Peyer's patch (tissue), 4 donors: ENCODE data around the gene ITSN2. TPM values are rescaled to one million over a fixed set of nuclear protein-coding genes. Genes with fewer than 3 reads are reported as not detected.
A peak's percentile ranks its signal among the peaks of the same experiment; 100 is the strongest.

Source experiments
- DNase-seq, 3 donors: peaks; one replicate each; pipeline ENCODE4 v3.0.0-alpha.2; 2017 to 2019
- H3K27ac ChIP-seq, 4 donors: fragments of 200-600 bp; sonication (generic); one replicate each; pipeline ENCODE4 v1.5.1; 2016 to 2019
- H3K27me3 ChIP-seq, 2 donors: fragments of 200-600 bp; sonication (generic); one replicate each; pipeline ENCODE4 v1.5.1; 2019
- H3K36me3 ChIP-seq, 3 donors: fragments of 200-600 bp; sonication (generic); one replicate each; pipeline ENCODE4 v1.5.1; 2016 to 2019
- H3K4me1 ChIP-seq, 4 donors: fragments of 200-600 bp; sonication (generic); one replicate each; pipeline ENCODE4 v1.5.1; 2016 to 2019
- H3K4me3 ChIP-seq, 4 donors: fragments of 200-600 bp; sonication (generic); 1 replicate in 3 of 4; 2 replicates in 1 of 4; pipeline ENCODE4 v1.5.1; 2016 to 2019; ENCODE audit warnings: mild to moderate bottlenecking in 1 of 4
- H3K9me3 ChIP-seq, 4 donors: fragments of 200-600 bp; sonication (generic); one replicate each; pipeline ENCODE4 v1.5.1; 2016 to 2019; ENCODE audit warnings: mild to moderate bottlenecking in 1 of 4
- POLR2A ChIP-seq, 2 donors: fragments of 450-650 bp; IDR thresholded peaks; one replicate each; pipeline ENCODE4 v1.5.1; 2017; ENCODE audit warnings: antibody characterized with exemption in 2 of 2, mild to moderate bottlenecking in 2 of 2, moderate library complexity in 2 of 2
- total RNA-seq, 4 donors: library from RNA; depleted of rRNA; stranded (reverse); fragments of >200 nt; gene quantifications; one replicate each; pipeline ENCODE4 v1.1.0, GENCODE V29; 2016
- TF ChIP-seq, protein P1 (sequence below), 6 experiments: fragments of 450-650 bp in 4 of 6; fragments of 200-600 bp in 2 of 6; sonication (generic) in 1 of 6; IDR thresholded peaks; one replicate each; pipeline ENCODE4 v1.5.1; 2017 to 2019; ENCODE audit warnings: antibody characterized with exemption in 6 of 6, mild to moderate bottlenecking in 3 of 6, moderate library complexity in 1 of 6

The ITSN2 gene
- total RNA-seq, 4 donors from 2014 or later = 35.6 to 112 (median 46.4) TPM

DNA sequence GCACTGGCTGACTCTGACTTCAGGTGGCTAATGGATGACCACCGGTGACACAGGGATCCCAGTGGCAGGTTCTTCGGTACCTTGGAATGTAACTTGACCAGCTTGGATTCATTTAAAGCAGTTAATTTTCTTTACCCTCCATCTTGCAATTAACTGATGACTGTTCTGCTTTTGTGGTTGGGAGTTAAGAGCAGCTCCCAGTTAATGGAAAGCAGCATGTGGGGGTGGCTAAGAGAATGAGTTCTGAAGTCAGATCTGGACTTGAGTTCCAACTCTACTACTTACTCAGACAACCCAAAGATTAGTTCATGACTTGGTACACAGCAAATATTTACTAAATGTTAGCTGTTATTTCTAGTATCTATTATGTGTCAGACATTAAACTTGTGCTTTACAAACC is 127.0 kb downstream of the ITSN2 start:
- TF ChIP-seq, protein P1, sequence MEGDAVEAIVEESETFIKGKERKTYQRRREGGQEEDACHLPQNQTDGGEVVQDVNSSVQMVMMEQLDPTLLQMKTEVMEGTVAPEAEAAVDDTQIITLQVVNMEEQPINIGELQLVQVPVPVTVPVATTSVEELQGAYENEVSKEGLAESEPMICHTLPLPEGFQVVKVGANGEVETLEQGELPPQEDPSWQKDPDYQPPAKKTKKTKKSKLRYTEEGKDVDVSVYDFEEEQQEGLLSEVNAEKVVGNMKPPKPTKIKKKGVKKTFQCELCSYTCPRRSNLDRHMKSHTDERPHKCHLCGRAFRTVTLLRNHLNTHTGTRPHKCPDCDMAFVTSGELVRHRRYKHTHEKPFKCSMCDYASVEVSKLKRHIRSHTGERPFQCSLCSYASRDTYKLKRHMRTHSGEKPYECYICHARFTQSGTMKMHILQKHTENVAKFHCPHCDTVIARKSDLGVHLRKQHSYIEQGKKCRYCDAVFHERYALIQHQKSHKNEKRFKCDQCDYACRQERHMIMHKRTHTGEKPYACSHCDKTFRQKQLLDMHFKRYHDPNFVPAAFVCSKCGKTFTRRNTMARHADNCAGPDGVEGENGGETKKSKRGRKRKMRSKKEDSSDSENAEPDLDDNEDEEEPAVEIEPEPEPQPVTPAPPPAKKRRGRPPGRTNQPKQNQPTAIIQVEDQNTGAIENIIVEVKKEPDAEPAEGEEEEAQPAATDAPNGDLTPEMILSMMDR (IDR thresholded peaks at IDR 0.05) = no peak
- TF ChIP-seq POLR2A (IDR thresholded peaks at IDR 0.05) = no peak
- Histone ChIP-seq H3K4me1 (no peaks in the 10 kb centered on the region), H3K36me3 (no peaks in the 10 kb centered on the region), H3K9me3 (no peaks in the 10 kb centered on the region), H3K27me3 (no peaks in the 10 kb centered on the region), H3K27ac (no peak overlapping the region), H3K4me3 (no peak overlapping the region)
- no peak for DNase-seq

DNA sequence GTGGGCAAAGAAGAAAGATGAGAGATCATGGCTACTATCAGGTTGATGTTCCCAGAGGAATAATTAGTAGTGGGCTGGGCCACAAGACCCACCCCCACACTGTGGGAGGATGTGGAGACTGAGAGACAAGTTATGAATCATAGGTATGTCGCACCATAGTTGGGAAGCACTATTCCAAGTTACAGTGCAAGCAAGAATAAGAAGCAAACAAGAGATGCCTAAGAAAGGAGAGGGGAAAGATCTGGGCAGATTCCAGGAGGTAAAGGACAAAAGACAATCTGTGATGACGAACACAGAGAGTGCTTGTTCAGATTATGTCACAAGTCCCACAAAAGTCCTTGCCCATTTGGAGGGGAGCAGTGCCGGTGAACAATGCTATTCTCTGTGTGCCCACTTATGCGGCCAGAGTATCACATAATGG is 128.9 kb downstream of the ITSN2 start:
- DNase-seq = no peak
- H3K27me3 ChIP-seq = no peaks in the 10 kb centered on the region
- TF ChIP-seq POLR2A (IDR thresholded peaks at IDR 0.05) = no peak
- TF ChIP-seq, protein P1 (IDR thresholded peaks at IDR 0.05) = no peak
- no peaks in the 10 kb centered on the region for H3K4me1 ChIP-seq
- no peaks in the 10 kb centered on the region for H3K9me3 ChIP-seq
- no peaks in the 10 kb centered on the region for H3K36me3 ChIP-seq
- no peak overlapping the region for H3K4me3 ChIP-seq
- H3K27ac ChIP-seq = no peak overlapping the region

- H3K4me3 ChIP-seq = no peak overlapping the region
- DNase-seq = no peak
These were observed 131.9 kb downstream of the ITSN2 start for GRCh38 chr2:24228470-24228869.

DNA sequence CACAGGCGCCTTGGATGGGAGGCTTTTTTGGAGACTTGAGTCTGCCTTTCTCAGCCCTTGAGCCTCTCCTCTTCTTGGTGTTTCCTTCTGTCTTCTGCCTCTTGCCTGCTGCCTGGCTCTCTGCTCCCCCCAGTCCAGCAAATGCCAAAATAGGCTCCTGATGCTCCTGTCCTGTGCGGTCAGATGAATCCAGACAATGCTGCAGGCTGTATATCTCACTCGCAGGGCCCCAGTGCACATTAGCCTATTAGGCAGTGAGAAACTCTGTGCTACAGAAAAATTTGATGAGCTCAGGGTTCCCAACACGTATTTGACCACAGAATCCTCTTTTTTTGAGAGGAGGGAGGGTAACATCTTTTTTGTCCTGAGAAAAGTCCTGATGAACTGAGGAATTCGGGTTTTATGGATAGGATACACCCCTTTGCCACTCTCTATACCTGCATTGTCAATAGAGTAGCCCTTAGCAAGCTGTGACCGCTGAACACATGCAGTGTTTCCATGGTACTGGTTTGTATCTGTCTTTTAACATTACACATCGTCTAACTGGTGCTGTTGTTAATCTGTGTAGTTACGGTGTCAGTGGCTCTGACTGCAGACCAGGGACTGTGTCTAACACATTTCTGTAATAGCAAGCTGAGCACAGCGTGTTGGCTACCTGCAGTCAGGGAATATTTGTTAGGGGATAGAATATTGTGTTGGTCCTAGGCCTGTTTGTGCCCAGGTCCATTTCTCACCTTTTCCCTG is 134.7 kb downstream of the ITSN2 start:
- no peak overlapping the region for H3K27ac ChIP-seq
- no peak for DNase-seq
- no peaks in the 10 kb centered on the region for H3K27me3 ChIP-seq
- H3K36me3 ChIP-seq = peaks cover 0 to 25% (median 0%) of the 10 kb centered on the region in 3 donors
- H3K4me3 ChIP-seq = no peak overlapping the region
- H3K9me3 ChIP-seq = no peaks in the 10 kb centered on the region
- H3K4me1 ChIP-seq = no peaks in the 10 kb centered on the region
- TF ChIP-seq, protein P1 (IDR thresholded peaks at IDR 0.05) = no peak
- TF ChIP-seq POLR2A (IDR thresholded peaks at IDR 0.05) = no peak

More at GRCh38 chr2:24228470-24228869, 131.9 kb downstream of the ITSN2 start:
- Histone ChIP-seq H3K27me3 (no peaks in the 10 kb centered on the region), H3K9me3 (no peaks in the 10 kb centered on the region), H3K4me1 (no peaks in the 10 kb centered on the region), H3K36me3 (peaks cover 0 to 17% (median 0%) of the 10 kb centered on the region in 3 donors), H3K27ac (no peak overlapping the region)
- TF ChIP-seq, protein P1 (IDR thresholded peaks at IDR 0.05) = peak in 2 of 6 experiments; percentile 19 to 20
- no peak for TF ChIP-seq POLR2A (IDR thresholded peaks at IDR 0.05)

DNA sequence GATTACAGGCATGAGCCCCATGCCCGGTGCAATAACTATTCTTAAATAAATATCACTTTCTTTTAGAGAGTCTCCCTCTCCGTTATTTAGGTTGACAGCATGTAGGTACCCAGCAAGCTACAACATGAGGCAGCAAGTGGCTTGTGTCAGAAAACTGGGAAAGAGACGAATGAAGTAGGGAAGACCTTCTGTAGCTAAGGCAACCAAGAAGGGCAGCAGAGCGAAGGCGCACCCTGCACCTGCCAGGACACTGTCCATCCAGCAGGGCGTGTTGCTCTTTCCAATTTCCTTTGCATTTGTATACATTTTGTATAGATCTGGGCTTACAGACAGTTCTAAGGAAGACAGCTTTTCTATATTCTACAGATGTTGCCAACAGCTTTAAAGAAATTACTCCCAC is 137.4 kb downstream of the ITSN2 start:
- Histone ChIP-seq H3K36me3 (peaks cover 0 to 45% (median 0%) of the 10 kb centered on the region in 3 donors), H3K4me3 (no peak overlapping the region), H3K4me1 (no peaks in the 10 kb centered on the region), H3K9me3 (no peaks in the 10 kb centered on the region), H3K27ac (no peak overlapping the region), H3K27me3 (no peaks in the 10 kb centered on the region)
- DNase-seq = no peak
- TF ChIP-seq POLR2A (IDR thresholded peaks at IDR 0.05) = no peak
- TF ChIP-seq, protein P1 (IDR thresholded peaks at IDR 0.05) = no peak
